Hematopoietic multipotent progenitor cell treated with erythropoietin and hydrocortisone succinate and interleukin-3 and kit ligand, for 15 days (in vitro differentiated cells): Measurements from ENCODE around the gene ZNF621.

Experiments used
- DNase-seq: peaks from one replicate; pipeline ENCODE4 v3.0.0-alpha.2; 2015; ENCODE audit warnings: low spot score

ZNF621 gene

DNA sequence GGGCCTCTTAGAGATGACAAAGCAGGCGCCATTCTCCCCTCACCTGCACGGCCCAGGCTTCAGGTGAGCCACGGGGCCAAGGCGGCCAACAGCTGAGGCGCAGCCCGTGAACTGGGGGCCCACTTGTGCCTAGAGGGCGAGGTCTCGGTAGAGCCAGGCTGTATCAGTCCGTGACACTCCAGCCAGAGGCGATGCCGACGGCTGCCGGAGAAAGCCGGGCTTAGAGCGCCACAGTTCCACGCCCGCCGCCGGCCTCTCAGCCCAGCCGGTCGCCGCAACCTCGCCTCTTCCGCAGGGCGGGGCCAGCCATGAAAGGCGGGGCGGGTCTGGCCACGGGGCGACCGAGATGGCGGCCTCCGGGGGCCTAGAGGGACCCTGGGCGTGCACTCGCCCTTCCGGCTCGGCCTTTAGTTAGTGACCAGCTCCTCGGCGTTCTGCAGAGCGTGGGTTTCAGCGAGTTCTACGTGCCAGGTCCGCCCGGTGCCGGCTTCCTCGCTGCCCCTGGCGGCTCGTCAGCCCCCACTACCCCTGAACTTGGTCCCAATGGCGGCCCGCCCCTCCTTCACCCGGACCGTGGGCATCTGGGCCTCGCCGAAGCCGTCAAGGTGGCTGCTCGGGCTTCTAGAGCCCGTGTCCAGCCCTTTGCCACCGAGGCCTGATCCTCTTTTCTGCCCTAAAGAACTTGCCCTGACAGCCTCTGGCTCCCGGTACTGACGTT, at the start of gene ZNF621:
TSS of gene ZNF621 (plus strand) at position 393 of the 718 bp plus-strand sequence. CDS start 881 bp downstream, outside the sequence.
- peak; percentile 86 for DNase-seq

DNA sequence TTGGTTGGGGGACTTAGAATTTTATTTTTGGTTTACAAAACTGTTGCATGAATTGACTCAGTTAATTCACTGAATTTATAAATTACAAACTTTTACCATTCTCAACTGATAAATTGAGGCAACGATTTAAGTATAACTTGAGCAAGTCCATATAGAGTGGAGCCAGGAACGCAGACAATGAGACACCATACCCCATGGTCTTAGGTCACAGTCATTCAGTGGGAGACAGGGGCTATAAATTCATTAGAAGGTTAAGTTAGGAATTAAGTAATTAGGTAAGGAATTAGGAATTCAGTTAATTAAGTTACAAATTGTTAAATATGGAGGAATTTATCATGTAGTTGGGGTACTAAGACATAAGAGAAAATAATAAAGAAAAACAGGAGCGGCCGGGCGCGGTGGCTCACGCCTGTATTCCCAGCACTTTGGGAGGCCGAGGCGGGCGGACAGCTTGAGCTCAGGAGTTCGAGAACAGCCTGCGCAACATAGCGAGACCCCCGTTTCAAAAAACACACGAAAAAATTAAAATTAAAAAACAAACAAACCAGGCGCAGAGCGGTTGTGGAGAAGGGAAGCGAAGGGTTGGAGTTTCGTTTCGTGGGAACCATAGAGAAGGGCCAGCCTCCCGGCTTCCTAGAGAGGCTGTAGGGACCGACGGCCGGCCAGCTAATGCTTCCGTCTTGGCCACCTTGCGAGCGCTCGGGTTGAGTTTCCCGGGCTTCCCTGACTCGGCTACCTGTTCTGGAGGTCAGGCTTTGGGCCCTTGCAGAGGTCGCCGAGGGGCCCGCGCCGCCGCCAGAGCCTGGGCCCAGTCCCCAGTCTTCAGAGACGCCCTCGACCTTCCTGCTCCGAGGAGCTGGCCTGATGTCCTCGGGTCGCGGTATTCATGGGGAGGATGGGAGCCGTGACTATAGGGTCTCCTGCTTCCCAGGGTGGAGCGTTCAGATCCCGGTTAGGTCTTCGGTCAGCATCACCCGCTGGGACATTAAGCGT, 48.0 kb upstream of the ZNF621 start, which contains the start of gene ZNF619:
TSS of gene ZNF619 (plus strand) at position 645 of the 993 bp plus-strand sequence. CDS start 858 bp downstream, outside the sequence.
- peak; percentile 70 for DNase-seq

DNA sequence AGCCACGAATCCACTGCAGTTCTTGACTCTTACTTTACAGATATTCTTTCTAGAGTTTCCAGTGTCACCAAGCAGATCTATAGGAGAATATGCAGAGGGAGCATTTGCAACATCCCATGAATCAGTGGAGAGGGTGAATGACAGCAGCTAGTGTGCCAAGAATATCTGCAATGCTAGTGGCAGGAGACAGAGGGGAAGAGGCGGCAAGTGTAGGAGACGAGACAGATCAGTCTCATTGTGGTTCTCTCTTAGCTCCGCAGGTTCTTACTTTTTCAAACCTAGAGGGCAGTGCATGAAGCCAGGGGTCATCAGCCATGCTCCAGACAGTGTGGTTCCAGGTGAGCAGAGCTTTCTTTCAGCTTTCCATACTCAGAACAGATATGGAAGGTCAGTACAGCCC, 47.1 kb upstream of the ZNF621 start:
- no peak for DNase-seq

DNA sequence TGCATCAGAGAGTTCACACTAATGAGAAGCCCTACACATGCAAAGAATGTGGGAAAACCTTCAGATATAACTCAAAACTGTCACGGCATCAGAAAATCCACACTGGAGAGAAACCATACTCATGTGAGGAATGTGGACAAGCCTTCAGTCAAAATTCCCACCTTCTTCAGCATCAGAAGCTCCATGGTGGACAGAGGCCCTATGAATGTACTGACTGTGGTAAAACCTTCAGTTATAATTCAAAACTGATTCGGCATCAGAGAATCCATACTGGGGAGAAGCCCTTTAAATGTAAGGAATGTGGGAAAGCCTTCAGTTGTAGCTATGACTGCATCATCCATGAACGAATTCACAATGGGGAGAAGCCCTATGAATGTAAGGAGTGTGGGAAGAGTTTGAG, 37.6 kb upstream of the ZNF621 start:
- DNase-seq: no peak

DNA sequence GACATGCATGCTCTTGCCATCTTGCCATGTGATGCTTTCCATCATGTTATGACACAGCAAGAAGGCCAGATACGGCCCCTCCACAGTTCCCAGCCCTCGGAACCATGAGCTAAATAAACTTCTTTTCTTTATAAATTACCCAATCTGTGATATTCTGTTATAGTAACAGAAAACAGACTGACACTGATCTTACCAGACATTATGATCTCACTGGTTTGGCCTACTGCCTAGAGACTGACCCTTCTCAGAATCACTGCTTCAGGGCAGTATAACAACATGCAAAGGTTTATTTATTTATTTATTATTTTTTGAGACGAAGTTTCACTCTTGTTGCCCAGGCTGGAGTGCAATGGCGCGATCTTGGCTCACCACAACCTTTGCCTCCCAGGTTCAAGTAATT, 33.8 kb upstream of the ZNF621 start:
- DNase-seq: no peak

DNA sequence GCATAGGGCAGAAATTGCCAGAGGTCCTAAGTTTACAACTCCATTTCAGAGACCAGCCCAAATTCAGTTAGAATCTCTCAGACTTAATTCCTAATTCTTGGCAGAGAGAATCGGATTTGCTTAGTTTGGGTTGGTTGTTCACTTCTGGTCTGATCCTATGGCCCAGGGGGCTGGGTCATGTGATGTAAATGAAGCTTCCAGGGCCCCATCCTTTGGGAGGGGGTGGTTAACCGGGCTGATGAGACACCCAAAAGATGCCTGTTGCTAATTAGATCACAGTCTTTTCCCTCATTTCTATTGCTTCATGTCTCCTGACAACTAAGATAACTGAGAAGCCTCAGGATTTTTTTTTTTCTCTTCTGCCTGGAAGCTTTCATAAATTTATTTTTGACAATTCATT, 30.1 kb upstream of the ZNF621 start:
- no peak for DNase-seq

DNA sequence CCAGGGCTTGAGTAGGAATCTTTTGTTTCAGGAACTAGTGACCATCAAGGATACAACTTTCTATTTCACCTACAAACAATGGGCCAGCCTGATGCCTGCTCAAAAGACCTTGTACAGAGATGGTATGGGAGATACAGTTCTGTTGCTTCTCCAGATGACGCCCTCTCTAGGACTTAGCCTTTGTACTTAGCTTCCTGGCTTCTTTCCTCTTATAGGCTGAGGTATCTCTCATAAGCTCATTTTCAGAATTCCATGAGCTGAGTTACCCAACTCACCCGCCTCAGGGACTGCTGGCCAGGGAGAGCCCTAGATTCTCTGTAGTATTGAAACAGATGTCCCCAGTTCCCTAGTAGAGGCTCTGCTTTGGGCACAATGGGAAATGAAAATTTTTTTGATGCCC, 27.5 kb upstream of the ZNF621 start:
- no peak for DNase-seq

DNA sequence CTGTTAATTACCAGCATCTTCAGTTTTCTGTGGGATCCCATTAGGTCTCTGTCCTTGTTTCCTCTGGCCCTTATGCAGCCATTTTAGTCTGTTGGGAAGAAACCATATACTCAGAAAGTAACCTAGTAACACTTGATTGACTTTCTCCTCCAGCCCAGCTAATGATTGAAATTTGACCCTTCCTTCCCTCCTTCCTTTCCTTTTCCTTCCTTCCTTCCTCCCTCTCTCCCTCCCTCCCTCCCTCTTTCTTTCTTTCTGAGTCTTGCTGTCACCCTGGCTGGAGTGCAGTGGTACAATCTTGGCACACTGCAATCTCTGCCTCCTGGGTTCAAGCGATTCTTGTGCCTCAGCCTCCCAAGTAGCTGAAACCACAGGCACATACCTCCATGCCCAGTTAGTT, 24.8 kb upstream of the ZNF621 start:
- DNase-seq: no peak

DNA sequence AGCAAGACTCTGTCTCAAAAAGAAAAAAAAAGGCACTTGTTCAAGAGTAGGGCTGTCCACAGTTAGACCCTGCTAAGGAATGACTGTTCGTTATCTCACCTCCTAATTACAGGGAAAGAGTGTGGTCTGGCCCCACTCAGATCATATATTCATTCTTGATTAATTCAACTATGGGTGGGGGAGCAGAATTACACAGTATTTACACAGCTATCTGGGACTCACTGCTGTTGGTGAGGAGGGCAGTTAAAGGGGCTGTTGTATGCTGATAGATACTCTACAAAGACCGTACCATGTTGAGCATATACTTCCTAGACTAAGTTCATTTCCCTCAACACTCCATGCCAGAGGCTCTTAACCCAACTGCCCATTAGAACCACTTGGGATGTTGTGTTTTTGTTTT, 22.7 kb upstream of the ZNF621 start:
- peak; percentile 65 for DNase-seq

DNA sequence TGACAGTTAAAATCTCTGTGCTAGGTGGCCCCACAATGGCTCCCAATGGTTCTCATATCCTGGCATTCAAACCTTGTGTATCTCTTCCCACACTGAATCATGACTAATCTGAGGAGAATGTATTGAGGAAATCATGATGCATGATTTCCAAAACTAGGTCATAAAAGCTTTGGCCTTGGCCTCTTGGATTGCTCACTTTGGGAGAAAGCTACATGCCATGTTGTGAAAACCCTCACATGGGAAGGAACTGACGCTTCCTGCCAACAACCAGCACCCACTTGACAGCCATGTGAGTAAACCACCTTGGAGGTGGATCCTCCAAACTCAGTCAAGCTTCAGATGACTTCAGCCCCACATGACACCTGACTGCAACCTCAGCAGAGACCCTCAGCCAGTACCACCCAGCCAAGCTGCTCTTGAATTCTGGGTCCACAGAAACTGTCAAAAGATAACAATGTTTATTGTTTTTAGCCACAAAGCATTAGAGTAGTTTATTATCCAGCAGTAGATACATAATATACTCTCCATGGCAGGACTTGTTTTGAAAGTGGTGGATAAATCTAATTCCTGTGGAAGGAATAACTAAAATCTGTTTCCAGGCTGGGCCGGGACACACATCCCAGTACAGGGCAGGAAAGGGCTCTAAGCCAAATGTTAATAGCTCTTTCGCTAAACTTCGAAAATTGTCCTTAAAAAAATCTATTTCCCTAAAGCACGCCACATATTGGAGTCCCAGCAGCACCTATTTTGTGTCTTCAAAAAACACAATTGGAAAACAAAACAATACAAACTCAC, 19.9 kb upstream of the ZNF621 start:
- DNase-seq: no peak

DNA sequence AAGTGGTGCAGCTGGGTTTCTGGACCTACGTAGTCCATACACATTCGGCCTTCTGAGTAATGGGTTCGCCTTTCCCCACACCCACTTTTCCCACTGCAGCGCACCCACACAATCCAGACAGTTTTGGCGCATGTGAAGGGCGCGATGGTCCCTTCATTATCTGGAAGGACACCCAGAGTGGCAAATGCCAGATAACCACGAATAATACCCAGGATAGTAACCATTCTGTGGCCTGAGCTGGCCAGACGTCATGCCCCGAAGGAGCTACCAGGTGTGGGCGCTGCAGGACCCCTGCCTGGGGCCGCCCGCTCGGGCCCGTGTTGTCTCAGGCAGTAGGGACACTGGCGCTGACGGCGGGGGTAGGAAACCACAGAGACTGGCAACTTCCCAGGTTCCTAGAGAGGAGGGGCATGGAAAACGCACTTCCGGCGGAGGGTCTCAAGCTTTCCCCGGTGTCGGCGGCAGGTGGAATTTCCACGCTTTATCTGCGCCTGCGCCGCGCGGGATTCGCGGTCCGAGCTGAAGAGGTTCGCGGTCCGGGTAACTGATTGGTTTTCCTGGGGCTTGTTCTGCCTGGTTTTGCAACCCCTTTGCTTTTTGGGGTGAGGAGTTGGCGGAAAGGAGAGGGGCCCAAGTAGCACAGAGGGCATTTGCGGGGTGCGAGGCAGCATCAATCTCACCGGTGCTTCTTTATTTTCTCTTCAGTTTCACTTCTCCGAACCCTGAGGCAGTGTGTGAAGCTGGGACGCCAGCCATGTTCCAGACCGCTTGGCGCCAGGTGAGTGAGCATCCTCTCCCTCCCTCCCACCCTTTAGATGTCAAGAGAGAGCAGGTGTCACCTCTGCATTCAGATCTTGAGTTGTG, 18.9 kb upstream of the ZNF621 start, which contains the start of gene ZNF620:
TSS of gene ZNF620 (plus strand) at position 441 of the 864 bp plus-strand sequence. CDS start at position 755, 314 bp downstream.
- DNase-seq: peak; percentile 57

DNA sequence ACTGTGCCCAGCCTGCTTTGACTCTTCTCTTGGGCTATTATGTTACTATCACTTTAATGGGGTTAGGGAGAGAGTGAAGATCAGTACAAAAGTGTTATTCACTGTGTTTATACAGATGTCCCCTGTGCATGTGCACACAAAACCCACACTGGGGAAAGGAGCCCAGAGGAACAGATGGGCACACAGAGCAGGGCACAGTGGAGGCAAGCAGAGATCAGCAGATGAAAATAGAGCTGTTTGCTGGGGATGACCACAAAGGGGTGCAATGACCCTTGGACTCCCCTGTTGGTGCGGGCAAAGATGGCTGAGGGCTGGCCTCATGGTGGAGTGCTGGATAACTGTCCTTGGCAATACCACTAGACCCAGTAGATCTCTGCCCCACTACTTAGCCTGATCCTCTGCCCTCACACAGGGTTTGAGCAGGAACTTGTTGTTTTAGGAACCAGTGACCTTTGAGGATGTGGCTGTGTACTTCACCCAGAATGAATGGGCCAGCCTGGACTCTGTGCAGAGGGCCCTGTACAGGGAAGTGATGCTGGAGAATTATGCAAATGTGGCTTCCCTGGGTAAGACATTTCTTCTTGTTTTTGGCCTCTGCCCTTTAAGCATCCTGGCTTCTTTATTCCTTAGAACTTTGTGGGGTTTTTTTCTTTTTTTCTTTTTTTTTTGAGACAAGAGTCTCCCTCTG, 13.6 kb upstream of the ZNF621 start:
- no peak for DNase-seq

DNA sequence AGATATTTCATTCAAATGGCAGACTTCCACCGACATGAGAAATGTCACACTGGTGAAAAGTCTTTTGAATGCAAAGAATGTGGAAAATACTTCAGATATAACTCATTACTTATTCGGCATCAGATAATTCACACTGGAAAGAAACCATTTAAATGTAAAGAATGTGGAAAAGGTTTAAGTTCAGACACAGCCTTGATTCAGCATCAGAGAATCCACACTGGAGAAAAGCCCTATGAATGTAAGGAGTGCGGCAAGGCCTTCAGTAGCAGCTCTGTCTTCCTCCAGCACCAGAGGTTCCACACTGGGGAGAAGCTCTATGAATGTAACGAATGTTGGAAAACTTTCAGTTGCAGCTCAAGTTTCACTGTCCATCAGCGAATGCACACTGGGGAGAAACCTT, 8.6 kb upstream of the ZNF621 start:
- no peak for DNase-seq

DNA sequence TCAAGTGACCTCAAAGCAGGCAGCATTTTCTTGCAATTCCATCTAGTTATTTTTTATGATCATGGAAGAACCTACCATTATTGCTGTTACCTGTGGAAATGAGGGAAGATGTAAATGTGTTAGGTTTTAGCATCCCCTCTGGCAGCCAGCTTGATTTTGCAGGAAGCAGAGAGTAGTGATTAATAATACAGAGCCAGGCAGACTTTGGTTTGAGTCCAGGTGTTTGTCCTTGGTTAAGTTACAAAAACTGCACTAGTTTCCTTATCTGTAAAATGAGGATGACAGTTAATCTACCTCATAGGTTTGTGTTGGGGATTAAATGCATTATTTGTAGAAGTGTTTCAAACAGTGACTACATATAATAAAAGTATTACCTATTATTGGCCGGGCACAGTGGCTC, 6.7 kb upstream of the ZNF621 start:
- no peak for DNase-seq

DNA sequence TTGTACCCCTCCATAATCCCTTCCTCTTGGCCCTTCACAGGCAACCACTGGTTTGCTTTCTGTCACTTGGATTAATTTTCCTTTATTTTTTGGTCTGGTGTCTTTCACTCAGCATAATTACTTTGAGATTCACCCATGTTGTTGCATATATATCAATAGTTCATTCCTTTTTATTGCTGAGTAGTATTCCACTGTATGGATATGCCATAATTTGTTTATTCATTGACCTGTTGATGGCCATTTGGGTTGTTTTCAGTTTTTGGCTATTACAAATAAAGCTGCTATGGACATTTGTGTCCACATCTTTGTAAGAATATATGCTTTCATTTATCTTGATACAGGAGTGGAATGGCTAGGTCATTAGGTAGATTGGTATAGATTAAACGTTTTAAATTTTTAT, 5.9 kb upstream of the ZNF621 start:
- no peak for DNase-seq

DNA sequence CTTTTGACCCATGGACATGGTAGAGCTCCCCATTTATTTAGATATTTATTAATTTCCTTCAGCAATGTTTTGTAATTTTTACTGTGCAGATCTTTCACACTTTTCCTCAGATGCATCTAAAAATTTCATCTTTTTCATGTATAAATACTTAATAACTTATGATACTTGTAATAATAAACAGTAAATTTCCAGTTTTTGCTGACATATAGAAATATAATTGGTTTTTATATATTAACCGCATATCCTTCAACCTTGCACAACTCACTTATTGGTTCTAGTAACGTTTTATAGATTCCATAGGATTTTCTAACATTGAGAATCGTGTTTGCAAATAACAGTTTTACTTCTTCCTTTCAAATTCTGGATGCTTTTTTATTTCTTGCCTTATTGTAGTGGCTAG, 3.5 kb upstream of the ZNF621 start:
- DNase-seq: no peak

DNA sequence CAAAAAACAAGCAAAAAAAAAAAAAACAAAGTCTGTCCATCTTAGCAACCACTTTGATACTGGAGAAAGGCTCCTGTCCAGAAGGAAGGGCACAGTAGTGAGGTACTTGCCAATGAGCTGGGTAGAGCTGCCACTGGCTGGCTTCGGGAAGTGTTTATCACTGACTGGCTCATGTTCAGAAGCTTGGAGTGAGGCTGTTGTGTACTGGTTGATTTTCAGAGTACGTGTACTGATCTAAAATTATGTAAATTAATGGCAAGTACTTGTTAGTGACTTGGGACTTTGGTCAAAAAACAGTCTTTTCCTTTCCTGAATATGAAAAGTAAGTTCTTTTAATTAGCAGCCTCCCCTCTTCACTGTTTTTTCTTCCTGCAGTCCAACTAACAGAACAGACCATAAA, 979 bp upstream of the ZNF621 start:
- DNase-seq: peak; percentile 15

DNA sequence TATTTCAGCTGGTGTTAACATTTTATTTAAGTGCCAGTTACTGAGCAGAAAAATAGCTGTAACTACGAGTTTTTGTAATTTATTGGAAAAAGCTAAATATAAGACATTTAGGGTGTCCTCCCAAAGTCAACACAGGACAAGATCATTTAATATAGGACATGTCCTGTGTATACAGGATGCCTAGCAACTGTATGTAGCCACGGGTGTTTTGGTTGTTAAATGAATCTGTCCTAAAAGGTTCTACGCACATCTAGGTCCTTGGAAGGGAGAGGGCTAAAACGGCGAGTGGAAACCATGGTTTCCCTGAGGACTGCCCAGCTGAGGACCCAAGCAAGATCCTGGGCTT, 565 bp upstream of the ZNF621 start:
- no peak for DNase-seq

DNA sequence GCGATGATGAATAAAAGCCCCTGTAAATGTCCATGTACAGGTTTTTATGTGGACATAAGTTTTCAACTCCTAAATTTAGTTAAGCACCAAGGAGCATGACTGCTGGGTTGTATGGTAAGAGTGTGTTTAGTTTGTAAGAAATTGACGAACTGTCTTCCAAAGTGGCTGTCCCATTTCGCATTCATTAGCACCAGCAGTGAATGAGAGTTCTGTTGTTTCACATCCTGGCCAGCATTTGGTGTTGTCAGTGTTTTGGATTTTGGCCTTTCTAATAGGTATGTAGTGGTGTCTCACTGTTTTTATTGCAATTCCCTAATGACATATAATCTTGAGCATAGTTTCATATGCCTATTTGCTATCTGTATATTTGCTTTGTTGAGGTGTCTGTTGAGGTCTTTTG, 3.7 kb downstream of the ZNF621 start:
- no peak for DNase-seq

DNA sequence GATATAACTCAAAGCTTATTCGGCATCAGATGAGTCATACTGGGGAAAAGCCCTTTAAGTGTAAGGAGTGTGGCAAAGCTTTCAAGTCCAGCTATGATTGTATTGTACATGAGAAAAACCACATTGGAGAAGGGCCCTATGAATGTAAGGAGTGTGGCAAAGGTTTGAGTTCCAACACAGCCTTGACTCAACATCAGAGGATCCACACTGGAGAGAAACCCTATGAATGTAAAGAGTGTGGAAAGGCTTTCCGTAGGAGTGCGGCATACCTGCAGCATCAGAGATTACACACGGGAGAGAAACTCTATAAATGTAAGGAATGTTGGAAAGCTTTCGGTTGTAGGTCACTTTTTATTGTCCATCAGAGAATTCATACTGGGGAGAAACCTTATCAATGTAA, 7.5 kb downstream of the ZNF621 start:
- DNase-seq: no peak

DNA sequence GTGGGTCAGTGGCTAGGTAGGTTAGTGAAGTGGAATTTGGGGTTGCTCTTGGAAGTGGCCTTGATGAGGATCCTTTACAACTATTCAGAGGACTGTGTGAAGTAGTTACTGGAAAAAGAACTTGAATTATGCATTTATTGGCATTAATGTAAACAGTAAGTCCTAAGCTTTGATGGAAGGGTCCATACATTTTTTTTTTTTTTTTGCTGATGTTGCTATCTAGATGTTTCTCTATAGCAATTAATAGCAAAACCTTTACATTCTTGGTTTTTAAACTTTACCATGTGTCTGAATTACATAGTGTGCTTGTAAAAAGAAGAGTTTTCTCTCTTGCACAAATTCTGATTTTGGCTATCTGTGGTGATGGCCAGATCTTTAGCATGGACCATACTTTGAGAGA, 9.5 kb downstream of the ZNF621 start:
- no peak for DNase-seq
